Bronchial epithelial cell (primary cell): ENCODE results near the gene ANK3. TPM values are rescaled to one million over a fixed set of nuclear protein-coding genes. Genes with fewer than 3 reads are reported as not detected.

Experiments
- DNase-seq: peaks from one replicate; pipeline ENCODE4 v3.0.0-alpha.2; 2010; ENCODE audit warnings: low read depth
- FAIRE-seq: peaks from 2 replicates; lab custom pipeline; 2011; peaks lifted over from hg19 to GRCh38; lab: Jason Lieb, UNC
- H3K27me3 ChIP-seq: 2 replicates; pipeline ENCODE4 v1.5.1; 2011; ENCODE audit warnings: low read length; ENCODE audit not compliant: control insufficient read depth, insufficient read depth
- H3K36me3 ChIP-seq: 2 replicates; pipeline ENCODE4 v1.5.1; 2011; ENCODE audit warnings: low read length; ENCODE audit not compliant: control insufficient read depth, insufficient read depth
- H3K4me3 ChIP-seq: 2 replicates; pipeline ENCODE4 v1.5.1; 2011; ENCODE audit warnings: mild to moderate bottlenecking, low read depth, low read length, control low read depth
- total RNA-seq: library from RNA; depleted of rRNA; stranded (reverse); fragments of >200 nt; gene quantifications from 2 replicates; pipeline ENCODE4 v1.2.1, GENCODE V29; 2014
- TF ChIP-seq, protein P1 (sequence below): IDR thresholded peaks from 2 replicates; pipeline ENCODE4 v1.5.1; 2011; ENCODE audit warnings: mild to moderate bottlenecking, moderate library complexity, low read length, control low read depth, inconsistent platforms; ENCODE audit not compliant: insufficient read depth, severe bottlenecking

The ANK3 gene
- total RNA-seq, 1 donor from 2014 or later = 7.9 TPM

DNA sequence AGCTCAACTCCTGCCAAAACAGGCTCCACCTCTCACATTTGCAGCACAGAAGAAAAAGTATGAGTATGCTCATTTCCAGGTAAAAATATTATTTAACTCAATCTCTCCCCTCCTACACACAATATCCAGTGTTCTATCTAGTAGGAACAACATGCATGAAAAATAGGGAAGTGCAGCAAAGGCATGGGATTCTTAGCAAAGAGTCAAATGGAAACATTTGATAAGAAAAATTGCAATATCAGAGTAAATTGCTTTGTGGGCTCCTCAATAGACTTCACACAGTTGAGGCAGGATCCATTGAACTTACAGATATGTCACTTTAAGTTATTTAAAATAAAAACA lies 150.9 kb downstream of the ANK3 start:
- TF ChIP-seq, protein P1, sequence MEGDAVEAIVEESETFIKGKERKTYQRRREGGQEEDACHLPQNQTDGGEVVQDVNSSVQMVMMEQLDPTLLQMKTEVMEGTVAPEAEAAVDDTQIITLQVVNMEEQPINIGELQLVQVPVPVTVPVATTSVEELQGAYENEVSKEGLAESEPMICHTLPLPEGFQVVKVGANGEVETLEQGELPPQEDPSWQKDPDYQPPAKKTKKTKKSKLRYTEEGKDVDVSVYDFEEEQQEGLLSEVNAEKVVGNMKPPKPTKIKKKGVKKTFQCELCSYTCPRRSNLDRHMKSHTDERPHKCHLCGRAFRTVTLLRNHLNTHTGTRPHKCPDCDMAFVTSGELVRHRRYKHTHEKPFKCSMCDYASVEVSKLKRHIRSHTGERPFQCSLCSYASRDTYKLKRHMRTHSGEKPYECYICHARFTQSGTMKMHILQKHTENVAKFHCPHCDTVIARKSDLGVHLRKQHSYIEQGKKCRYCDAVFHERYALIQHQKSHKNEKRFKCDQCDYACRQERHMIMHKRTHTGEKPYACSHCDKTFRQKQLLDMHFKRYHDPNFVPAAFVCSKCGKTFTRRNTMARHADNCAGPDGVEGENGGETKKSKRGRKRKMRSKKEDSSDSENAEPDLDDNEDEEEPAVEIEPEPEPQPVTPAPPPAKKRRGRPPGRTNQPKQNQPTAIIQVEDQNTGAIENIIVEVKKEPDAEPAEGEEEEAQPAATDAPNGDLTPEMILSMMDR = no peak
- DNase-seq (no peak), FAIRE-seq (no peak)
- Histone ChIP-seq H3K4me3 (no peak overlapping the region), H3K27me3 (no peaks in the 10 kb centered on the region), H3K36me3 (no peaks in the 10 kb centered on the region)

GRCh38 chr10:60237977-60238758 lies 151.5 kb downstream of the ANK3 start:
- H3K36me3 ChIP-seq = no peaks in the 10 kb centered on the region
- H3K27me3 ChIP-seq = no peaks in the 10 kb centered on the region
- DNase-seq (peak; percentile 65), FAIRE-seq (no peak)
- TF ChIP-seq, protein P1 = peak; percentile 63
- H3K4me3 ChIP-seq = no peak overlapping the region

DNA sequence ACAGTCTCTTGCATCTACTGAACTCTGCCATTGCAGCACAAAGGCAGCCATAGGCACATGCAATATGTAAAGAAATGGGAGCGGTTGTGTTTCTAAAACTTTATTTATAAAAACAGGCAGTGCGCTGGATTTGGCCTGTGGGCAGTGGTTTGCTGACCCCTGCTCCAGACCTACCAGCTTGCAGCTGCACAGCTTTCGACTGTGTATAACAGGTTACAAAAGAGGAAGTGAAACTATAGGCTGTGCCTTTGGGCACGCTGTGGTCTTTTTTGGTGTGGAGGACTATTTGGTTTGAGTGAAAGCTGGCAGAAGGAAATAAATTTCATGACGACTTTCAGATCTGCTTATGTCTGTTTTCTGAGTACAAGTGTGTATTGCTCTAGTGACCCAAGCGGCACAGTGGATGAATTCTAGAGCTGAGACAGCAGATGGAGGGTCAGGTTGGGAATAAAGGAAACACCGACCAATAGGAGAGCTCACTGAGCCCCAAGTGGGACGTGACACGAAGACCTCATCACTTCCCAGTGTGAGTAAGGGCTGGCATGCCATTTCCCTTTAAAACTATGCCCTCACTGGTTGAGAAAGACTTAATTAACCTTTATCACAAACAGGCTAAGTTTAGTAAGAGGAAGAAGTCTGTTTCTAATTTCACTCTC lies 152.7 kb downstream of the ANK3 start:
- TF ChIP-seq, protein P1 = no peak
- no peaks in the 10 kb centered on the region for H3K27me3 ChIP-seq
- H3K36me3 ChIP-seq = no peaks in the 10 kb centered on the region
- DNase-seq (peak; percentile 44), FAIRE-seq (no peak)
- H3K4me3 ChIP-seq = no peak overlapping the region

DNA sequence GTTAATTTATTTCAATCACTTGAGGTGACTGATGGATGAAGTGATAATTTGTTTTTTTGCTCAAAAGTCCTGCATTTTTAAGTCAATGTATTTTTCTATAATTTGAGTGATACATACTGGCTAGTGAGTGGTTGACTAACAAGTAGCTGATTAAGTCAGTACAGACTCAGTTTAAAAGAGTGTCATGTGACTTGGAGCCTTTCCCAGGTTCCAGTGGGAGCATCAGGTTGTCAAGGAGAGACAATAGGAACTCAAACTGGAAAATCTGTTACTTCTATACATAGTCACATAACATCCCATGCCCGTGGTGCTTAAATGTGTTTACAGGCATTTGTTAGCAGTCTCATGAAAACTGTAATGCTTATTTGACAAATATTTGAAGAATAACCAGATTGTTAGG lies 154.7 kb downstream of the ANK3 start:
- peak; percentile 81 for DNase-seq
- TF ChIP-seq, protein P1 = no peak
- Histone ChIP-seq H3K4me3 (no peak overlapping the region), H3K27me3 (no peaks in the 10 kb centered on the region), H3K36me3 (no peaks in the 10 kb centered on the region)
- FAIRE-seq = no peak

- no peak for FAIRE-seq
- TF ChIP-seq, protein P1 = no peak
- H3K36me3 ChIP-seq = no peaks in the 10 kb centered on the region
- peak; percentile 78 for DNase-seq
- no peak overlapping the region for H3K4me3 ChIP-seq
- no peaks in the 10 kb centered on the region for H3K27me3 ChIP-seq
These were observed 155.1 kb downstream of the ANK3 start for GRCh38 chr10:60234551-60234950.
